Smooth muscle cell (in vitro differentiated cells): ENCODE measurements around the gene KCND3. TPM values are rescaled to one million over a fixed set of nuclear protein-coding genes. Genes with fewer than 3 reads are reported as not detected.

Experiments used
- DNase-seq: peaks from one replicate; lab custom pipeline; 2025; ENCODE audit not compliant: unreplicated experiment; lab: John Stamatoyannopoulos, UW
- H2AFZ ChIP-seq: fragments of 200-600 bp; sonication (generic); 2 replicates; pipeline ENCODE4 v1.6.0; 2016; ENCODE audit warnings: antibody characterized with exemption, low read depth, mild to moderate bottlenecking
- H3F3A ChIP-seq: fragments of 200-600 bp; sonication (generic); 2 replicates; pipeline ENCODE4 v1.6.0; 2017; ENCODE audit warnings: antibody characterized with exemption, low read depth
- H3K27ac ChIP-seq: fragments of 200-600 bp; sonication (generic); 2 replicates; pipeline ENCODE4 v1.5.1; 2016; ENCODE audit warnings: low read depth, mild to moderate bottlenecking
- H3K27me3 ChIP-seq: fragments of 200-600 bp; sonication (generic); 2 replicates; pipeline ENCODE4 v1.6.1; 2016; ENCODE audit warnings: low read depth, mild to moderate bottlenecking
- H3K36me3 ChIP-seq: fragments of 200-600 bp; sonication (generic); 2 replicates; pipeline ENCODE4 v1.5.1; 2016; ENCODE audit warnings: low read depth
- H3K4me1 ChIP-seq: fragments of 200-600 bp; sonication (generic); 2 replicates; pipeline ENCODE4 v1.5.1; 2016; ENCODE audit warnings: low read depth
- H3K4me2 ChIP-seq: fragments of 200-600 bp; sonication (generic); 2 replicates; pipeline ENCODE4 v1.6.0; 2016; ENCODE audit warnings: mild to moderate bottlenecking
- H3K4me3 ChIP-seq: fragments of 200-600 bp; sonication (generic); 2 replicates; pipeline ENCODE4 v1.5.1; 2016; ENCODE audit warnings: mild to moderate bottlenecking
- H3K79me2 ChIP-seq: fragments of 200-600 bp; sonication (generic); 2 replicates; pipeline ENCODE4 v1.6.0; 2016; ENCODE audit warnings: low read depth, mild to moderate bottlenecking
- H3K9ac ChIP-seq: fragments of 200-600 bp; sonication (generic); 2 replicates; pipeline ENCODE4 v1.6.0; 2016; ENCODE audit warnings: low read depth
- H3K9me3 ChIP-seq: fragments of 200-600 bp; sonication (generic); replicated peaks from 2 replicates; pipeline ENCODE4 v1.5.1; 2016; ENCODE audit warnings: low read depth
- H4K20me1 ChIP-seq: fragments of 200-600 bp; sonication (generic); 2 replicates; pipeline ENCODE4 v1.6.0; 2016; ENCODE audit warnings: low read depth
- CTCF ChIP-seq: fragments of 200-600 bp; sonication (generic); IDR thresholded peaks from 2 replicates; pipeline ENCODE4 v1.5.1; 2017; ENCODE audit warnings: borderline replicate concordance, mild to moderate bottlenecking, antibody characterized with exemption; ENCODE audit not compliant: insufficient read depth, poor library complexity, severe bottlenecking
- WGBS: methylation state at CpG from one replicate; pipeline ENCODE4 v1.1.7; 2016; ENCODE audit warnings: low lambda C conversion rate; 5-methylcytosine and 5-hydroxymethylcytosine counted together
- polyA plus RNA-seq: library from polyadenylated mRNA; unstranded; fragments of >200 nt; fragmentation: Nextera tagmentation; extraction: Ambion mirVana; gene quantifications from 2 replicates; pipeline ENCODE4 v1.2.1, GENCODE V29; 2016
- total RNA-seq: library from RNA; depleted of rRNA; stranded (reverse); fragments of >200 nt; gene quantifications from 2 replicates; pipeline ENCODE4 v1.2.3, GENCODE V29; 2014

The KCND3 gene
- total and polyA plus RNA-seq, 2 experiments from 2014 or later = 0.97 to 2.2 TPM

GRCh38 chr1:111968511-111968910 lies 21.0 kb downstream of the KCND3 start:
- H3K79me2 ChIP-seq = no peaks in the 10 kb centered on the region
- TF ChIP-seq CTCF = no peak
- H4K20me1 ChIP-seq = no peaks in the 10 kb centered on the region
- no peak overlapping the region for H2AFZ ChIP-seq
- H3K4me2 ChIP-seq = no peak overlapping the region
- no peaks in the 10 kb centered on the region for H3F3A ChIP-seq
- H3K4me1 ChIP-seq = peaks cover 5% of the 10 kb centered on the region
- no peak overlapping the region for H3K9ac ChIP-seq
- no peak for DNase-seq
- H3K27me3 ChIP-seq = peaks cover 4% of the 10 kb centered on the region
- H3K9me3 ChIP-seq = no peaks in the 10 kb centered on the region
- no peaks in the 10 kb centered on the region for H3K36me3 ChIP-seq
- H3K4me3 ChIP-seq = no peak overlapping the region
- H3K27ac ChIP-seq = no peak overlapping the region
- 87% methylated on average over 4 of the region's 4 CpGs for WGBS

GRCh38 chr1:111967886-111968285 lies 21.6 kb downstream of the KCND3 start:
- WGBS = 66% methylated on average over 3 of the region's 3 CpGs
- Histone ChIP-seq H3K79me2 (no peaks in the 10 kb centered on the region), H3F3A (no peaks in the 10 kb centered on the region), H3K4me3 (no peak overlapping the region), H3K9ac (no peak overlapping the region), H2AFZ (no peak overlapping the region), H3K27ac (no peak overlapping the region), H3K4me2 (no peak overlapping the region), H3K9me3 (no peaks in the 10 kb centered on the region), H3K27me3 (peaks cover 4% of the 10 kb centered on the region), H3K36me3 (no peaks in the 10 kb centered on the region), H3K4me1 (peaks cover 5% of the 10 kb centered on the region), H4K20me1 (no peaks in the 10 kb centered on the region)
- TF ChIP-seq CTCF = no peak
- no peak for DNase-seq

- H3K36me3 ChIP-seq = no peaks in the 10 kb centered on the region
- no peaks in the 10 kb centered on the region for H3K9me3 ChIP-seq
- no peak for DNase-seq
- peaks cover 5% of the 10 kb centered on the region for H3K4me1 ChIP-seq
- no peak overlapping the region for H2AFZ ChIP-seq
- no peak for TF ChIP-seq CTCF
- peaks cover 4% of the 10 kb centered on the region for H3K27me3 ChIP-seq
- H3K27ac ChIP-seq = no peak overlapping the region
- 74% methylated on average over 13 of the region's 13 CpGs for WGBS
- no peaks in the 10 kb centered on the region for H3F3A ChIP-seq
- H3K4me2 ChIP-seq = no peak overlapping the region
- H3K9ac ChIP-seq = no peak overlapping the region
- H3K4me3 ChIP-seq = no peak overlapping the region
- no peaks in the 10 kb centered on the region for H3K79me2 ChIP-seq
- no peaks in the 10 kb centered on the region for H4K20me1 ChIP-seq
These were observed 22.3 kb downstream of the KCND3 start for GRCh38 chr1:111967067-111967690.
